Measurements from ENCODE around the gene HOXD11. TPM values are rescaled to one million over a fixed set of nuclear protein-coding genes. Genes with fewer than 3 reads are reported as not detected.

The HOXD11 gene
- total and polyA plus RNA-seq, 9 of the 15 experiments (the other 6 are each of a cell fraction or from before 2014, with no cell fraction given): not detected

- Histone ChIP-seq H3K9ac (ENCODE audit: insufficient read depth in 1 of 2, low read depth in 2 of 2, low read length in 2 of 2) (no peak overlapping the region), H3K79me2 (ENCODE audit: control insufficient read depth, insufficient read depth, low read length) (no peaks in the 10 kb centered on the region), H3K9me3 (replicated peaks; ENCODE audit: control insufficient read depth, insufficient read depth, low read depth, low read length) (peaks cover 9% of the 10 kb centered on the region), H4K20me1 (replicated peaks; ENCODE audit: control insufficient read depth, insufficient read depth, low read length) (no peaks in the 10 kb centered on the region), H3K4me1 (replicated peaks in 1 of 2; ENCODE audit: control insufficient read depth in 2 of 2, insufficient read depth in 2 of 2, low read length in 2 of 2) (peaks cover 3 to 26% of the 10 kb centered on the region in 2 experiments; a peak in 3 of 5 replicates), H3K27ac (ENCODE audit: extremely low read depth, low read depth, low read length) (no peak overlapping the region), H3K27me3 (ENCODE audit: control insufficient read depth in 2 of 2, insufficient read depth in 2 of 2, low read length in 2 of 2) (peaks cover 50 to 59% of the 10 kb centered on the region in 2 experiments), H3K4me3 (no peak overlapping the region), H2AFZ (ENCODE audit: low read depth, low read length) (no peak overlapping the region), H3K36me3 (ENCODE audit: control insufficient read depth, insufficient read depth, low read length) (no peaks in the 10 kb centered on the region), H3K9me1 (ENCODE audit: control insufficient read depth, insufficient read depth, low read length) (no peaks in the 10 kb centered on the region), H3K4me2 (ENCODE audit: insufficient read depth, low read length) (no peak overlapping the region)
- no peak for FAIRE-seq
- no peak for ATAC-seq
- CTCF ChIA-PET (ENCODE audit: low intra/inter-chr PET ratio): interaction anchor here (0.7 to 1.1 kb wide), 3 partner anchors 386 to 720 kb away, joined by 3 read pairs; no protein-coding TSS in a partner anchor
- no peak for DNase-seq (ENCODE audit: extremely low read depth in 1 of 4, low spot score in 3 of 4)
- WGBS (ENCODE audit: insufficient coverage, low coverage, missing lambda C conversion rate): 2% methylated on average over 2 of the region's 2 CpGs
- in situ Hi-C loops (cut with MboI) (loop anchor here (10.0 to 25.0 kb wide), 2 partner anchors 392 to 1039 kb away; no protein-coding TSS in a partner anchor), intact Hi-C loops (cut with micrococcal nuclease) (loop anchor here (10.0 kb wide), 1 partner anchor 212 kb away; no protein-coding TSS in a partner anchor)
- BruUV-seq (replicated peaks): no TSS peak
- POLR2A ChIA-PET: no interaction called here
- TF ChIP-seq RB1 (IDR thresholded peaks at IDR 0.05; ENCODE audit: low read depth): no peak
- no peak for TF ChIP-seq PHB2 (IDR thresholded peaks at IDR 0.05; ENCODE audit: low read depth)
- TF ChIP-seq GATAD2B (IDR thresholded peaks at IDR 0.05; ENCODE audit: borderline replicate concordance): no peak
- peak; percentile 54 for TF ChIP-seq CBX2 (IDR thresholded peaks at IDR 0.05; ENCODE audit: insufficient read depth, low read length, poor library complexity, severe bottlenecking)
- no peak for TF ChIP-seq HEY1 (CRISPR knock-in tag; IDR thresholded peaks at IDR 0.05; ENCODE audit: borderline replicate concordance)
These were observed 30.3 kb upstream of the HOXD11 start for GRCh38 chr2:176076796-176077195.

Data from K562 (cell line).